Hepatocyte (in vitro differentiated cells): ENCODE results near the gene ADAMTS2. TPM values are rescaled to one million over a fixed set of nuclear protein-coding genes. Genes with fewer than 3 reads are reported as not detected.

Source experiments
- DNase-seq: peaks from one replicate; pipeline ENCODE4 v3.0.0-alpha.2; 2016; ENCODE audit warnings: low spot score
- H2AFZ ChIP-seq: fragments of 200-600 bp; sonication (generic); 2 replicates; pipeline ENCODE4 v1.6.0; 2016; ENCODE audit warnings: antibody characterized with exemption, mild to moderate bottlenecking
- H3K27ac ChIP-seq: fragments of 200-600 bp; sonication (generic); 2 replicates; pipeline ENCODE4 v1.5.1; 2016; ENCODE audit warnings: mild to moderate bottlenecking
- H3K27me3 ChIP-seq: fragments of 200-600 bp; sonication (generic); 2 replicates; pipeline ENCODE4 v1.6.1; 2016
- H3K36me3 ChIP-seq: fragments of 200-600 bp; sonication (generic); replicated peaks from 2 replicates; pipeline ENCODE4 v1.5.1; 2016; ENCODE audit warnings: low read depth; ENCODE audit not compliant: insufficient read depth
- H3K4me1 ChIP-seq: fragments of 200-600 bp; sonication (generic); 2 replicates; pipeline ENCODE4 v1.5.1; 2016; ENCODE audit warnings: mild to moderate bottlenecking, moderate library complexity; ENCODE audit not compliant: insufficient read depth
- H3K4me2 ChIP-seq: fragments of 200-600 bp; sonication (generic); 2 replicates; pipeline ENCODE4 v1.6.0; 2016
- H3K4me3 ChIP-seq: fragments of 200-600 bp; sonication (generic); 2 replicates; pipeline ENCODE4 v1.5.1; 2016; ENCODE audit warnings: mild to moderate bottlenecking
- H3K79me2 ChIP-seq: fragments of 200-600 bp; sonication (generic); 2 replicates; pipeline ENCODE4 v1.6.0; 2017; ENCODE audit warnings: mild to moderate bottlenecking
- H3K9me2 ChIP-seq: fragments of 200-600 bp; sonication (generic); replicated peaks from 2 replicates; pipeline ENCODE4 v1.6.0; 2017; ENCODE audit warnings: mild to moderate bottlenecking; ENCODE audit not compliant: insufficient read depth
- H3K9me3 ChIP-seq: fragments of 200-600 bp; sonication (generic); 2 replicates; pipeline ENCODE4 v1.5.1; 2016; ENCODE audit warnings: low read depth, mild to moderate bottlenecking
- H4K20me1 ChIP-seq: fragments of 200-600 bp; sonication (generic); 2 replicates; pipeline ENCODE4 v1.6.0; 2016; ENCODE audit warnings: mild to moderate bottlenecking; ENCODE audit not compliant: insufficient read depth, poor library complexity, severe bottlenecking
- CTCF ChIP-seq: fragments of 200-600 bp; sonication (generic); IDR thresholded peaks from 2 replicates; pipeline ENCODE4 v1.5.1; 2016; ENCODE audit warnings: antibody characterized with exemption, mild to moderate bottlenecking; ENCODE audit not compliant: poor library complexity
- EZH2 ChIP-seq: fragments of 200-600 bp; sonication (generic); IDR thresholded peaks from 2 replicates; pipeline ENCODE4 v1.6.1; 2016; ENCODE audit warnings: antibody characterized with exemption, mild to moderate bottlenecking, borderline replicate concordance
- EZH2phosphoT487 ChIP-seq: fragments of 200-600 bp; sonication (generic); IDR thresholded peaks from one replicate; pipeline ENCODE4 v1.6.1; 2018; ENCODE audit warnings: antibody characterized with exemption, mild to moderate bottlenecking, low read depth, moderate library complexity; ENCODE audit not compliant: unreplicated experiment, severe bottlenecking
- whole genome bisulfite sequencing: methylation state at CpG from one replicate; pipeline ENCODE4 v1.1.6; 2016; ENCODE audit warnings: low lambda C conversion rate; ENCODE audit errors: missing lambda C conversion rate; 5-methylcytosine and 5-hydroxymethylcytosine counted together
- polyA plus RNA-seq: library from polyadenylated mRNA; unstranded; fragments of >200 nt; fragmentation: Nextera tagmentation; extraction: Ambion mirVana; gene quantifications from 2 replicates; pipeline ENCODE4 v1.2.1, GENCODE V29; 2016
- total RNA-seq: library from RNA; depleted of rRNA; stranded (reverse); fragments of >200 nt; gene quantifications from 2 replicates; pipeline ENCODE4 v1.2.3, GENCODE V29; 2014

ADAMTS2 gene
- total and polyA plus RNA-seq, 2 experiments from 2014 or later: 55.4 to 78.8 TPM

GRCh38 chr5:179323026-179323870 lies 22.0 kb downstream of the ADAMTS2 start:
- TF ChIP-seq EZH2phosphoT487: no peak
- no peak for TF ChIP-seq CTCF
- TF ChIP-seq EZH2: no peak
- peaks cover 27% of the 10 kb centered on the region for H3K4me1 ChIP-seq
- H3K9me2 ChIP-seq: no peaks in the 10 kb centered on the region
- no peak overlapping the region for H3K4me2 ChIP-seq
- no peaks in the 10 kb centered on the region for H3K36me3 ChIP-seq
- no peak overlapping the region for H3K4me3 ChIP-seq
- H3K27me3 ChIP-seq: no peaks in the 10 kb centered on the region
- DNase-seq: no peak
- no peak overlapping the region for H2AFZ ChIP-seq
- 67% methylated on average over 11 of the region's 11 CpGs for WGBS
- H3K79me2 ChIP-seq: peaks cover 10% of the 10 kb centered on the region
- no peak overlapping the region for H3K27ac ChIP-seq
- peaks cover 6% of the 10 kb centered on the region for H4K20me1 ChIP-seq
- no peaks in the 10 kb centered on the region for H3K9me3 ChIP-seq

DNA sequence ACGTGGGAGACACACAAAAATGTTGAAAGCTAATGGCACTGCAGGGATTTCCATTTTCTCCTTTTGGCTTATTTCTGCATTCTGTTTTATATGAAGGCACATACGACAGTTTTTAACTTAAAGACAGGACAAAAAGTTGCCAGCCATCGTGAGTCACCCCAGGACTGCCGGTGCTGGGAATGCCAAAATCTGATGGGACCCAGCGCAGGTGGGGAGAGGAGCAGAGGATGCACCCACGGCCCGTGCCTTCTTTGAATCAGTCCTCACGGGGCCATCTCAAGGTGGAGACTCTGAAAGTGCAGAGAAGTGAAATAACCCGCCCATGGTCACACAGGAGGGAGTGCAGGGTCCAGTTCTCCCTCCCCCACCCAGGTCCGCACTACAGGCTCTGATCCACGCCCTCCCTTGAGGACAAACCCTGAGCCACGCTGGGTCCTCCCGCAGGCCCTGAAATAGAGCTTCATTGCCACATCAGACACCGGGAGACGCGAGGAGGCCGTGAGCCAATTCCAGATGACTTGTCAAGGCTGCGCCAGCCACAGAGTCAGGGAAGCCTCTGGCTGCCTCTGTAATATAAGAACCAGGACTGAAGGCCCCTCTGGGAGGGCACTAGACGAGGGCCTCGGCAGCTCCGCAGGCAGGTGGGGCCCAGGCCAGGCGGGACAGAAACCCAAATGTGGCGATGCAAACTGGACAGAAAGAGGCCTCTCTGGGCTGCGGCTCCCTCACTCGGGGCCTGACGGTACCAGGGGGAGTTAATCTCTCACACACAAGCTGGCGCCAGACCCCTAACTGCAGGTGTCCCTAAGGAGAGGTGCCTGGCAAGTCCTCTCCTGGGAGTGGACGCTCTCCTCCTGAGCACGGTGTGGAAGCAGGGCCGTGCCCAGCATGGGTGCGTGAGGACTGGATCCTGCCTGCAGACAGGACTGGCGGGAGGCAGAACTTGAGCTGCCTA lies 22.9 kb downstream of the ADAMTS2 start:
- H2AFZ ChIP-seq: no peak overlapping the region
- 87% methylated on average over 32 of the region's 32 CpGs for WGBS

More for the DNA sequence above, 22.9 kb downstream of the ADAMTS2 start:
- no peaks in the 10 kb centered on the region for H3K9me2 ChIP-seq
- no peaks in the 10 kb centered on the region for H3K27me3 ChIP-seq
- no peaks in the 10 kb centered on the region for H3K36me3 ChIP-seq
- H3K27ac ChIP-seq: no peak overlapping the region
- H3K79me2 ChIP-seq: peaks cover 6% of the 10 kb centered on the region
- H4K20me1 ChIP-seq: peaks cover 6% of the 10 kb centered on the region
- TF ChIP-seq CTCF (no peak), EZH2 (no peak), EZH2phosphoT487 (no peak)
- peaks cover 27% of the 10 kb centered on the region for H3K4me1 ChIP-seq
- no peak overlapping the region for H3K4me3 ChIP-seq
- H3K4me2 ChIP-seq: no peak overlapping the region
- no peaks in the 10 kb centered on the region for H3K9me3 ChIP-seq
- DNase-seq: no peak
